ENCODE measurements around the gene AGPAT4. TPM values are rescaled to one million over a fixed set of nuclear protein-coding genes. Genes with fewer than 3 reads are reported as not detected.

AGPAT4 gene
- total and polyA plus RNA-seq, 2 of the 4 experiments (the other 2 are of a cell fraction) = 3.6 to 3.8 TPM

GRCh38 chr6:161254126-161254463, 19.8 kb downstream of the AGPAT4 start:
- Histone ChIP-seq H2BK5ac (ENCODE audit: low read depth, low read length, poor library complexity, severe bottlenecking) (peak overlapping the region; percentile 76), H3K18ac (ENCODE audit: low read depth, low read length) (peak overlapping the region; percentile 27), H4K20me1 (ENCODE audit: insufficient read depth, low read length) (no peaks in the 10 kb centered on the region), H2AK9ac (replicated peaks; ENCODE audit: low read depth, low read length, poor library complexity) (no peak overlapping the region), H4K91ac (ENCODE audit: insufficient read depth, low read depth, low read length) (no peak overlapping the region), H3K4me3 (ENCODE audit: insufficient read depth, low read depth, low read length) (no peak overlapping the region), H3K4me1 (ENCODE audit: control insufficient read depth, insufficient read depth, low read length) (peaks cover 15% of the 10 kb centered on the region), H3K9me1 (ENCODE audit: insufficient read depth, low read length) (peaks cover 3% of the 10 kb centered on the region; the same call in 1 of the 2 replicates), H3K4me2 (ENCODE audit: low read depth, low read length) (0 out of 2 replicates have a peak overlapping the region, but pooled peaks have one; percentile 28), H2BK20ac (ENCODE audit: low read depth, low read length) (no peak overlapping the region), H3K9ac (ENCODE audit: low read depth, low read length) (no peak overlapping the region), H3K4ac (ENCODE audit: low read depth, low read length) (no peak overlapping the region), H3K56ac (ENCODE audit: extremely low read depth, insufficient read depth, low read length) (no peak overlapping the region), H4K8ac (ENCODE audit: low read depth in 2 of 2, low read length in 2 of 2) (peak overlapping the region in 1 of 2 experiments; percentile 59; a peak in 1 of 4 replicates), H3K79me1 (ENCODE audit: low read depth in 1 of 2, low read length in 2 of 2) (peaks cover 18 to 26% of the 10 kb centered on the region in 2 experiments), H2AK5ac (ENCODE audit: low read depth, low read length) (no peak overlapping the region), H3K9me3 (ENCODE audit: control insufficient read depth, insufficient read depth, low read length) (no peaks in the 10 kb centered on the region), H3K14ac (replicated peaks; ENCODE audit: low read depth, low read length) (0 out of 2 replicates have a peak overlapping the region, but pooled peaks have one; percentile 17), H3K27me3 (ENCODE audit: control insufficient read depth, insufficient read depth, low read length) (no peaks in the 10 kb centered on the region), H3K36me3 (ENCODE audit: control insufficient read depth, insufficient read depth, low read length) (peaks cover 2% of the 10 kb centered on the region; the same call in 1 of the 2 replicates), H4K5ac (ENCODE audit: low read depth, low read length) (no peak overlapping the region; the same call in 1 of the 2 replicates), H3K27ac (ENCODE audit: insufficient read depth, low read length) (peak overlapping the region; percentile 40; the same call in 1 of the 2 replicates), H3K23ac (ENCODE audit: low read depth, low read length) (no peak overlapping the region), H2AFZ (replicated peaks; ENCODE audit: low read length, poor library complexity) (no peak overlapping the region), H2BK120ac (ENCODE audit: low read depth, low read length) (no peak overlapping the region), H2BK15ac (ENCODE audit: low read depth, low read length) (no peak overlapping the region)
- no TSS peak for BruUV-seq (replicated peaks)
- ATAC-seq (ENCODE audit: low read depth) (no peak), DNase-seq (no peak)
- CTCF ChIA-PET = interaction anchor here (1.1 kb wide), 1 partner anchor 17 kb away, joined by 3 read pairs; no protein-coding TSS in a partner anchor
- no peak for TF ChIP-seq MXI1 (IDR thresholded peaks at IDR 0.05; ENCODE audit: borderline replicate concordance, low read depth, low read length)
- TF ChIP-seq SMC3 (IDR thresholded peaks at IDR 0.05; ENCODE audit: low read depth, low read length) = no peak
- no peak for TF ChIP-seq MAZ (IDR thresholded peaks at IDR 0.05; ENCODE audit: borderline replicate concordance, low read depth, low read length)
- no peak for TF ChIP-seq RAD21 (IDR thresholded peaks at IDR 0.05; ENCODE audit: low read length)
- intact Hi-C loops (cut with micrococcal nuclease) (loop anchor here (2.0 kb wide), 1 partner anchor 19 kb away; no protein-coding TSS in a partner anchor), dilution Hi-C loops (cut with HindIII; ENCODE audit: low sequenced_read_pairs, unreplicated experiment) (no loop called here), in situ Hi-C loops (cut with MboI; ENCODE audit: low sequenced_read_pairs) (loop anchor here (25.0 kb wide), 1 partner anchor 267 kb away; the partner anchor contains the start of gene MAP3K4)
- POLR2A ChIA-PET (ENCODE audit: unreplicated experiment) = interaction anchor here (0.8 kb wide), 1 partner anchor 20 kb away, joined by 3 read pairs; no protein-coding TSS in a partner anchor
